ENCODE results near the gene HAX1. TPM values are rescaled to one million over a fixed set of nuclear protein-coding genes. Genes with fewer than 3 reads are reported as not detected.
A peak's percentile ranks its signal among the peaks of the same experiment; 100 is the strongest.

HAX1 gene
- total and polyA plus RNA-seq, 2 of the 8 experiments (the other 6 are each of a cell fraction or from before 2014, with no cell fraction given): 82.2 to 115 TPM

- peaks cover 13 to 48% (median 27%) of the 10 kb centered on the region in 4 experiments; a peak in 6 of 8 replicates for H3K36me3 ChIP-seq (ENCODE audit: control insufficient read depth in 2 of 4, insufficient read depth in 4 of 4, low read length in 3 of 4)
- ChIA-PET POLR2A (ENCODE audit: partially characterized antibody) (interaction anchor here (0.7 to 1.7 kb wide), 10 partner anchors 10 to 166 kb away, joined by 3 to 5 read pairs (median 3); partner anchors contain the start of gene UBAP2L), CTCF (ENCODE audit: partially characterized antibody) (interaction anchor here (0.6 to 4.6 kb wide), 11 partner anchors 8 to 316 kb away, joined by 3 to 17 read pairs (median 3); no protein-coding TSS in a partner anchor)
- peaks cover 0 to 5% (median 0%) of the 10 kb centered on the region in 4 experiments; a peak in 2 of 7 replicates for H3K4me1 ChIP-seq (replicated peaks in 1 of 4; ENCODE audit: control insufficient read depth in 3 of 4, insufficient read depth in 4 of 4, low read length in 3 of 4)
- no peak overlapping the region for H2BK20ac ChIP-seq (ENCODE audit: low read length)
- H2BK12ac ChIP-seq (ENCODE audit: low read depth, low read length): peak overlapping the region; percentile 50; the same call in 1 of the 2 replicates
- H3K79me1 ChIP-seq (ENCODE audit: low read depth, low read length): no peaks in the 10 kb centered on the region; the same call in 1 of the 2 replicates
- TF ChIP-seq YY1 (IDR thresholded peaks at IDR 0.05; ENCODE audit: low read depth, low read length) (no peak), EGR1 (IDR thresholded peaks at IDR 0.05; ENCODE audit: borderline replicate concordance, low read depth, low read length) (no peak), RNF2 (IDR thresholded peaks at IDR 0.05; ENCODE audit: borderline replicate concordance, low read depth, low read length, missing control alignments, poor library complexity, severe bottlenecking) (no peak), KDM4A (IDR thresholded peaks at IDR 0.05; ENCODE audit: low read depth, low read length, severe bottlenecking) (no peak), MAFK (IDR thresholded peaks at IDR 0.05; ENCODE audit: low read depth, low read length) (no peak), SIX5 (IDR thresholded peaks at IDR 0.05; ENCODE audit: low read depth, low read length) (no peak)
- peak overlapping the region; percentile 67 for H4K91ac ChIP-seq (replicated peaks; ENCODE audit: insufficient read length, low read length)
- H2BK120ac ChIP-seq (replicated peaks; ENCODE audit: low read depth, low read length): peak overlapping the region; percentile 30
- peak overlapping the region; percentile 68 to 97 (median 84) for H3K9ac ChIP-seq (replicated peaks in 1 of 4; ENCODE audit: extremely low read depth in 1 of 4, low read depth in 3 of 4, low read length in 3 of 4)
- FAIRE-seq (peak; percentile 42), DNase-seq (ENCODE audit: low read depth in 1 of 2, low spot score in 2 of 2) (no peak)
- 72% methylated on average over 9 of the region's 13 CpGs; no CpG with 5 or more reads in 1 of the 2 experiments for WGBS, 2 experiments (ENCODE audit: extremely low coverage in 1 of 2, insufficient coverage in 1 of 2, insufficient read length in 1 of 2, insufficient replicate concordance in 2 of 2, low coverage in 1 of 2, low lambda C conversion rate in 2 of 2, missing lambda C conversion rate in 1 of 2)
- peak overlapping the region; percentile 60 for H4K8ac ChIP-seq (ENCODE audit: extremely low read depth, insufficient read depth, low read length)
- H3K4me2 ChIP-seq (ENCODE audit: insufficient read depth in 1 of 2, low read depth in 2 of 2, low read length in 2 of 2): peak overlapping the region; percentile 60 to 87
- H3K27me3 ChIP-seq (replicated peaks in 1 of 4; ENCODE audit: control insufficient read depth in 3 of 4, extremely low read depth in 1 of 4, insufficient read depth in 3 of 4, low read length in 3 of 4): no peaks in the 10 kb centered on the region
- no peaks in the 10 kb centered on the region; the same call in none of the 2 replicates for H3K23me2 ChIP-seq (ENCODE audit: low read depth, low read length)
- H3K56ac ChIP-seq (replicated peaks; ENCODE audit: insufficient read length, low read depth, low read length): no peak overlapping the region
- peak overlapping the region; percentile 91; the same call in 1 of the 2 replicates for H2AFZ ChIP-seq (ENCODE audit: low read length)
- peak overlapping the region; percentile 81; the same call in 1 of the 2 replicates for H3K27ac ChIP-seq (ENCODE audit: low read depth, low read length)
- no peak overlapping the region for H3K23ac ChIP-seq (ENCODE audit: insufficient read length)
- peak overlapping the region; percentile 98 for H3K18ac ChIP-seq (ENCODE audit: extremely low read depth, low read length)
- H3K14ac ChIP-seq (ENCODE audit: insufficient read length): peak overlapping the region; percentile 81
- H3K9me3 ChIP-seq (ENCODE audit: insufficient read depth in 2 of 2, low read depth in 1 of 2, low read length in 1 of 2): no peaks in the 10 kb centered on the region
- 0 out of 2 replicates have a peak overlapping the region, but pooled peaks have one; percentile 39 for H2AK5ac ChIP-seq (ENCODE audit: low read depth, low read length)
- H4K20me1 ChIP-seq (replicated peaks in 1 of 2; ENCODE audit: control insufficient read depth in 1 of 2, insufficient read depth in 2 of 2, low read length in 2 of 2): peaks cover 0 to 3% of the 10 kb centered on the region in 2 experiments
- H3K4ac ChIP-seq (replicated peaks; ENCODE audit: insufficient read length, low read depth, low read length): peak overlapping the region; percentile 50
- H4K5ac ChIP-seq (ENCODE audit: insufficient read length, low read depth, low read length): peak overlapping the region; percentile 78
- H3K4me3 ChIP-seq (ENCODE audit: extremely low read depth in 1 of 4, insufficient read depth in 2 of 4, low read depth in 3 of 4, low read length in 4 of 4): peak overlapping the region; percentile 89 to 98 (median 94)
- peaks cover 0 to 6% of the 10 kb centered on the region in 2 experiments; a peak in 1 of 4 replicates for H3K79me2 ChIP-seq (ENCODE audit: control insufficient read depth in 1 of 2, insufficient read depth in 2 of 2, low read length in 2 of 2)
- H2BK15ac ChIP-seq (ENCODE audit: low read length): no peak overlapping the region
- peak overlapping the region; percentile 91 for H2BK5ac ChIP-seq (ENCODE audit: low read depth, low read length)
Observed at GRCh38 chr1:154272999-154273563, 652 bp downstream of the HAX1 start.

All from H1 (cell line).